Thymus (tissue), 11 donors: Measurements from ENCODE around the gene ZBTB16. TPM values are rescaled to one million over a fixed set of nuclear protein-coding genes. Genes with fewer than 3 reads are reported as not detected.
"Not testable (repeated sequence)": the region's sequence is repeated elsewhere in the genome, so short reads cannot be mapped to it uniquely, and the experiment has no call there.

Experiments used
- DNase-seq, 9 donors: peaks; one replicate each; pipeline ENCODE4 v3.0.0-alpha.2; 2013; ENCODE audit warnings: low spot score in 9 of 9, low read depth in 6 of 9, missing footprints in 1 of 9
- H3K27ac ChIP-seq, 2 donors: one replicate each; pipeline ENCODE4 v1.5.1; 2013; ENCODE audit warnings: control low read depth in 1 of 2, low read depth in 1 of 2, low read length in 1 of 2, mild to moderate bottlenecking in 1 of 2, moderate library complexity in 1 of 2
- H3K27me3 ChIP-seq, 2 donors: one replicate each; pipeline ENCODE4 v1.5.1; 2013; ENCODE audit warnings: low read length in 1 of 2; ENCODE audit not compliant: control insufficient read depth in 2 of 2, insufficient read depth in 1 of 2
- H3K36me3 ChIP-seq, 2 donors: one replicate each; pipeline ENCODE4 v1.5.1; 2013; ENCODE audit warnings: low read length in 1 of 2, mild to moderate bottlenecking in 1 of 2, moderate library complexity in 1 of 2; ENCODE audit not compliant: control insufficient read depth in 2 of 2, insufficient read depth in 2 of 2
- H3K4me1 ChIP-seq, 2 donors: one replicate each; pipeline ENCODE4 v1.5.1; 2013; ENCODE audit warnings: low read length in 2 of 2; ENCODE audit not compliant: control insufficient read depth in 2 of 2, insufficient read depth in 2 of 2
- H3K4me3 ChIP-seq, 2 donors: one replicate each; pipeline ENCODE4 v1.5.1; 2013; ENCODE audit warnings: low read length in 2 of 2, control low read depth in 1 of 2, mild to moderate bottlenecking in 1 of 2
- H3K9me3 ChIP-seq, 2 donors: one replicate each; pipeline ENCODE4 v1.5.1; 2013; ENCODE audit warnings: low read length in 1 of 2, mild to moderate bottlenecking in 1 of 2; ENCODE audit not compliant: control insufficient read depth in 2 of 2, insufficient read depth in 1 of 2
- WGBS: extraction: QIAGEN DNeasy Blood & Tissue Kit; methylation state at CpG from one replicate; pipeline ENCODE4 v1.1.7; 2013; 5-methylcytosine and 5-hydroxymethylcytosine counted together
- polyA plus RNA-seq: library from polyadenylated mRNA; stranded (reverse); fragments of 200-250 nt; gene quantifications from one replicate; pipeline ENCODE4 v1.2.3, GENCODE V29; 2013
- total RNA-seq: library from RNA; stranded (reverse); fragments of 120-200 nt; gene quantifications from one replicate; pipeline ENCODE4 v1.2.4, GENCODE V29; 2013
- donor health status: healthy.

The ZBTB16 gene
- total and polyA plus RNA-seq, 2 donors: 5.7 to 21.5 TPM

DNA sequence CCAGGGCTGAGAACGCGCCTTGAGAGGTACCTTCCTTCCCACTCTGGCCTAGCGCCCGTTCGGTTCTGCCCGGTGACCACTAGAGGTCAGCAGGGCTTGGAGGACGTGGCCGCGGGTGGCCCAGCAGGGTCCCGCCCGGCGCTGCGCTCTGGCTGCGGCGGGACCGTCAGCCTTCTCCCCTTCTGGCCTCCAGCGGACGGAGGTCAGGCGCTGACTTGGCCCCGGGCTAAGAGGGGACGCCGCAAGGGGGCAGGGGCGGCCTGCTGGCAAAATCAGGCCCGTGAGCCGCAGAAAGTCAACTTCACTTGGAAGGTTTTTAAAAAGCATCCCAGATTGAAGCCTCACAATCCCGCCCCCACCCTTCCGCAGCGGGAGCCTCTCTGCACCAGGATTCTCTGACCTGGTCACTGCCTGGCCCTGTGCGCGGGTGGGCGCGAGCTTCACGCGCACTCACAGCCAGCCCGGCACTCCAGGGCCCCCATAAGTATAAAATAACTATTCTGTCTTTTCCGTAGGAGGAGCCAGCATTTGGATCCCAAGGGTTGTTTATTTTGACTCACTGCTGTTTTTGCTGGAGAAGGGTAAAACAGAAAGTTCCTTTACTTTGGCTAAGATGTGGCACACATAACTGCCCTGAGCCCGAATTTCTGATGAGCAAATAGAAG lies 23.2 kb upstream of the ZBTB16 start:
- H3K4me1 ChIP-seq: peaks cover 0 to 9% of the 10 kb centered on the region in 2 donors

DNA sequence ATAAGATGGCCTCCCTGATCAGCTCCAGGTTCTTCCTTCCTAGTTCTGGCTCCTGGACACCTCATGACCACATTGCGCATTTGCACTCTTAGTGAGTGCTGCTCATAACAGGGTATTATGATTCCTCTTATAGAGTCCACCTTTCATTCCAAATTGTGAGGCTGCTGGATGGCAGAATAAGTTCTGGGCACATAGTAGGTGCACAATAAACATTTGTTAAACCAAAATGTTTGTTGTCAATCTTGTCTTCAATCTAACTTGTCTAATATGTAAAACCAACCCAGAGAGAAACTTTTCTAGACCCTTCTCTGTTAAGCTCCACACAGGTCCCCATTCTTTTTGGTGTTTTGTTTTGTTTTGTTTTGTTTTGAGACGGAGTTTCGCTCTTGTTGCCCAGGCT lies 22.6 kb upstream of the ZBTB16 start:
- no peak overlapping the region for H3K27ac ChIP-seq
- peaks cover 5 to 9% of the 10 kb centered on the region in 2 donors for H3K27me3 ChIP-seq
- H3K9me3 ChIP-seq: no peaks in the 10 kb centered on the region
- no peak for DNase-seq
- H3K4me1 ChIP-seq: peaks cover 0 to 9% of the 10 kb centered on the region in 2 donors
- no peaks in the 10 kb centered on the region for H3K36me3 ChIP-seq
- WGBS: 96% methylated on average over 3 of the region's 3 CpGs
- H3K4me3 ChIP-seq: no peak overlapping the region

More for the DNA sequence above, 23.2 kb upstream of the ZBTB16 start:
- DNase-seq: peak in 3 of 9 donors; percentile 40 to 57 (median 49)
- peak overlapping the region in 1 of 2 donors; percentile 16 for H3K4me3 ChIP-seq
- no peaks in the 10 kb centered on the region for H3K9me3 ChIP-seq
- 16% methylated on average over 37 of the region's 37 CpGs for WGBS
- no peaks in the 10 kb centered on the region for H3K36me3 ChIP-seq
- H3K27ac ChIP-seq: peak overlapping the region in 1 of 2 donors; percentile 60
- peaks cover 5 to 9% of the 10 kb centered on the region in 2 donors for H3K27me3 ChIP-seq

DNA sequence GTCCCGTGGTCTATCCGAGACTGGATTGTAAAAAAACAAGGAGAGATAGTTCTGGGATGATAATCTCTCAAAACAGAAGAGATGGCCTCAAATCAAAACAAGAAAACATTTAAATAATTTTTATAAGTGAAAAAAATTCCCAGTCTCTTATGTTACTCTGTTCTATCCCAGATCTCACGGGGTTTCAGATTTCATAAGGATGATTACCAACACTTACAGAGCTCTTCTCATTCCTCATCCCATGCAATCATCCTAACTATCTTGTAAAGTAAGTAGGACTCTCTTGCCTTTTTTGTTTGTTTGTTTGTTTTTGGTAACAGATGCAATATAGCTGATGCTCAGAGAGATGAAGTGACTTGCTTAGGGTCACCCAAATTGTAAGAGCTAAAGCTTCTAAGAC lies 20.0 kb upstream of the ZBTB16 start:
- Histone ChIP-seq H3K27ac (no peak overlapping the region), H3K4me3 (no peak overlapping the region), H3K9me3 (no peaks in the 10 kb centered on the region), H3K36me3 (no peaks in the 10 kb centered on the region), H3K4me1 (peaks cover 0 to 9% of the 10 kb centered on the region in 2 donors), H3K27me3 (peaks cover 5 to 9% of the 10 kb centered on the region in 2 donors)
- WGBS: 99% methylated on average over 3 of the region's 3 CpGs
- DNase-seq: no peak

DNA sequence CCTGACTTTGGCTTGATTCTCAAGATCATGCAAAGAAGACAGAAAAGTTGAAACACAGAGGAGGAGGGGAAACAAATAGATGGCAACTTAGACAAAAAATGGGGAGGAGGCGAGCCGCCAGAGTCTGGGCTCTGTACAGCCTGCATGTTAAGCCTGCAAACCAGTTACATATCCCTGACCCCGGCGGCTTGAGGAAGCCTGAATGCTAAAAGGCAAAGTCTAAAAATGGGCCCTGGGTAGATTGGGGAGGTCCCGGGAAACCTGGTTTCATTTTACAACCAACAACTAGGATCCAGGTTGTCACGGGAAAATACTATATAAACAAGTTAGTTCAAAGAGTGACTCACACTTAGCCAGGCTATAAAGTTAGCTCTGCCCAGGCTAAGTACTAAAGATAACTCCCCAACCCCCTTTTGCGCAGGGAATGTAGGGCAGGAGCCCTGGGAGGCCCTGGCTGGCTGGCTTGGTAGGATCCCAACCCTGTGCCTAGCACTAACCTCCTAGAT lies 18.8 kb upstream of the ZBTB16 start:
- no peak for DNase-seq
- Histone ChIP-seq H3K36me3 (no peaks in the 10 kb centered on the region), H3K27me3 (peaks cover under 1 to 7% of the 10 kb centered on the region in 2 donors), H3K27ac (no peak overlapping the region), H3K4me1 (peaks cover 0 to 9% of the 10 kb centered on the region in 2 donors), H3K9me3 (no peaks in the 10 kb centered on the region), H3K4me3 (no peak overlapping the region)
- 95% methylated on average over 7 of the region's 7 CpGs for WGBS

DNA sequence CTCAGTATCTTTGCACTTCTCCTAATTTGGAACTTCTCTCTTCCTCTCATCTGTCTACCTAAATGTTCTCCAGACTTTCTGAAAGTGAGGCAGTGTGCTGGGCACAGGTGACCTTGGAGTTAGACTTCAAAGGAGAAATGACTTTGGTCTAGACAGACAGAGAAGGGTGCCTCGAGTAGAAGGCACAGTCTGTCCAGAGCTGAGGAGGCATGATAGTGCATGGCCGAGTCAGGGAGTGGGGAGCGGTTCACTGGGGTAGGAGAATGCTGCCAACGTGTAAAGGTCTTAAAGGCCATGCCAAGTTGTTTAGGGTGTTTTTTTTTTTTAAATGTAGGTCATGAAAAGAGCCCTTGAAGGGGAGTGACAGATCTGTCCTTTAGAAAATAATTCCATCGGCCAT lies 17.3 kb upstream of the ZBTB16 start:
- H3K4me1 ChIP-seq: no peaks in the 10 kb centered on the region
- WGBS: 95% methylated on average over 5 of the region's 5 CpGs
- no peak overlapping the region for H3K27ac ChIP-seq
- no peaks in the 10 kb centered on the region for H3K27me3 ChIP-seq
- no peak for DNase-seq
- H3K9me3 ChIP-seq: no peaks in the 10 kb centered on the region
- no peaks in the 10 kb centered on the region for H3K36me3 ChIP-seq
- no peak overlapping the region for H3K4me3 ChIP-seq

DNA sequence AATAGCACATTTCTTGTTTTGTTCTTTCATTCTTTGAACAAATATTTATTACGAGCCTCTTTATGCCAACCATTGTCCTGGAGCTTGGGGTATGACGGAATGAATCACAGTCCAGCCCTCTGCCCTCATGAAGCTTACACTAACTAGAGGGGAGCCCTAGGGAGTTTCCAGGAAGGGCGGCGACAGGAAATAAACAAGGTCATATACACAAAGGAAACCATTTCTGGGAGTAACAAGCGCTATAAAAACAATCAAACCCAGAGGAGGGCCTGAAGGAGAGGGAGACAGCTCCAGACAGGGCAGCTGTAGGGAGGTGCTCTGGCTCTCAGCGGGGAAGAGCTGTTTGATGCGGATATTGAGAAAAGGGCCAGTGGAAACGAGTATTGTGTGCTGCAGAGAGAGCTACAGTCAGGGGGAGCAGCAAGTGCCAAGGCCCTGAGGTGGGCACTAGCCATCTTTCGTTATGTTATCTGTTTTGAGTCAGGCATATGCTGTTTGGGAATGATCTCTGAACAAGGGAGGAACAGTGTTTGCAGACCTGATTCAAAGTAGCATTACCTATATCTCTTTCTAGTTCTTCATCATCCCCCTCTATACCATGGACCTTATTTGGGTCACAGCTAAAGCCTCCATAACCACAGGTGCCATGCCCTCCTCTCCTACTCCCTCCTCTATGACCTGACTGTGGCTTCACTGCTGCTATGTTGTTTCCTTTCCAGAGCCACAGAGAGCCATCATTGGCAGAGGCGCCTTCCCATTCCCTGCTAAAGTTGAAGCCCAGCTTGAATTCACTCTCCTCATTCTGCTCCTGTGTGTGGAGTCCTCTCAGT lies 15.3 kb upstream of the ZBTB16 start:
- Histone ChIP-seq H3K4me3 (no peak overlapping the region), H3K4me1 (no peaks in the 10 kb centered on the region), H3K36me3 (no peaks in the 10 kb centered on the region), H3K9me3 (no peaks in the 10 kb centered on the region), H3K27me3 (no peaks in the 10 kb centered on the region), H3K27ac (no peak overlapping the region)
- WGBS: 94% methylated on average over 10 of the region's 10 CpGs
- DNase-seq: no peak

DNA sequence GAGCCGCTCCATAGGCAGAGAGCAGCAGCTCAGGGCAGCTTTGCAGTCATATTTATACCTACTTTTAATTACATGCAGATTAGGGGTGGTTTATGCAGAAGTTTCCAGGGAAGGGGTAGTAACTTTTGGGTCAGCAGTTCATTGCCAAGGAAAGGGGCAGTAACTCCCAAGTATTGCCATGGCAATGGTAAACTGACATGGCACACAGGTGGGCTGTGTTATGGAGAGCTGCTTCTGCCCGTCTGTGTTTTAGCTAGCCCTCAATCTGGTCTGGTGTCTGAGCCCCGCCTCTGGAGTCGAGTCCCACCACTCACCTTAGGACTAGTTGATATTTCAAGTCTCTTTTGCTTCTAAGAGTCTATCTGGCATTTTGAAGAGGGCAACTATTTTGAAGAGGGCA lies 12.2 kb upstream of the ZBTB16 start:
- no peaks in the 10 kb centered on the region for H3K36me3 ChIP-seq
- no peak for DNase-seq

DNA sequence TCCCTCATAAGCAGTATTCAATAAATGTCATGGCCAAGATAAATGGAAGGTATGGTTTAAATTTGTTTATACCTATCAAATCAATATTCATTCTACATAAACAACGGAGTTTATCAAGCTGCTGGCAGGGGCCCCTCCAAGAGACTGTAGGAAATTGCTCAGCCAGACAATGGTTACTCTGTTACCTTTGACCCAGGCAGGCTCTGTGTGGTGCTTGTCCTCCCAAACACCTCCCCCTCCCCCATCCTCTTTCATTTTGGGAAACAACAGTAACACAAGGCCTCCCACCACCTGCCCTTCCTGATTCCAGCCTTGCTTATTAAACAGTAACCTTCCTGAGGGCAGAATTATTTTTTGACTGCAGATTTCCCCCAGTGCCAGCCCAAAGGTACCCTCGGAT lies 10.5 kb upstream of the ZBTB16 start:
- DNase-seq: no peak

More for the DNA sequence above, 12.2 kb upstream of the ZBTB16 start:
- 97% methylated on average over 4 of the region's 4 CpGs for WGBS
- Histone ChIP-seq H3K27ac (no peak overlapping the region), H3K4me3 (no peak overlapping the region), H3K9me3 (no peaks in the 10 kb centered on the region), H3K4me1 (no peaks in the 10 kb centered on the region), H3K27me3 (no peaks in the 10 kb centered on the region)

DNA sequence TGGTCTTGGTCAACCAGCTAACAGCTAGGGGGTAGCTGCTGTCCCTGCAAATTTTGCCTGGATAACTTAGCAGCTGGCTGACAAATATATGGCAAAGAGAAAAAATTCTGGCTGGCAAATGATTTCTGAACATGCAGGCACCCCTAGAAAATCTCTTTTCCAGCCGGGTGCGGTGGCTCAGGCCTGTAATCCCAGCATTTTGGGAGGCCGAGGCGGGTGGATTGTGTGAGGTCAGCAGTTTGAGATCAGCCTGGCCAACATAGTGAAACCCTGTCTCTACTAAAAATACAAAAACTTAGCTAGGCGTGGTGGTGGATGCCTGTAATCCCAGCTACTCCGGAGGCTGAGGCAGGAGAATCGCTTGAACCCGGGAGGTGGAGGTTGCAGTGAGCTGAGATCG lies 9.7 kb upstream of the ZBTB16 start:
- WGBS: 99% methylated on average over 9 of the region's 9 CpGs
- H3K4me1 ChIP-seq, H3K9me3 ChIP-seq, H3K36me3 ChIP-seq, H3K27me3 ChIP-seq, DNase-seq, H3K4me3 ChIP-seq, H3K27ac ChIP-seq: not testable (repeated sequence)

More for the DNA sequence above, 10.5 kb upstream of the ZBTB16 start:
- Histone ChIP-seq H3K36me3 (no peaks in the 10 kb centered on the region), H3K4me1 (no peaks in the 10 kb centered on the region), H3K27me3 (no peaks in the 10 kb centered on the region), H3K4me3 (no peak overlapping the region), H3K9me3 (no peaks in the 10 kb centered on the region), H3K27ac (no peak overlapping the region)
- 97% methylated on average over 2 of the region's 2 CpGs for WGBS
